Activated CD8-positive, alpha-beta memory T cell treated with anti-CD3 and anti-CD28 coated beads, Interleukin-2, amount 10 ng/mL, durations not matched to agents 7 days and 5 days (primary cell): ENCODE results near the gene ZBTB17. TPM values are rescaled to one million over a fixed set of nuclear protein-coding genes. Genes with fewer than 3 reads are reported as not detected.
"Not testable (repeated sequence)": the region's sequence is repeated elsewhere in the genome, so short reads cannot be mapped to it uniquely, and the experiment has no call there.

Source experiments
- ATAC-seq: fragments of 150-1000 bp; cut with Tn5 transposase; one replicate; pipeline ENCODE4 v1.10.0; 2021; ENCODE audit warnings: moderate library complexity
- CTCF ChIA-PET: fragments of 350-600 bp; sonication (Branson Sonifier 250); formaldehyde crosslinking; loops from one replicate; lab custom pipeline; 2021; ENCODE audit warnings: antibody characterized with exemption; lab: Charles Lee
- DNase-seq: peaks from one replicate; pipeline ENCODE4 v3.0.0-alpha.2; 2020
- H3K27ac Mint-ChIP-seq: one replicate; pipeline ENCODE4 v1.8.0; 2021; ENCODE audit warnings: mild to moderate bottlenecking, mixed read lengths
- H3K27me3 Mint-ChIP-seq: one replicate; pipeline ENCODE4 v1.8.0; 2021; ENCODE audit warnings: mixed read lengths
- H3K36me3 Mint-ChIP-seq: one replicate; pipeline ENCODE4 v1.8.0; 2021; ENCODE audit warnings: mild to moderate bottlenecking, mixed read lengths
- H3K4me1 Mint-ChIP-seq: one replicate; pipeline ENCODE4 v1.8.0; 2021; ENCODE audit warnings: mixed read lengths
- H3K4me3 Mint-ChIP-seq: one replicate; pipeline ENCODE4 v1.8.0; 2021; ENCODE audit warnings: mild to moderate bottlenecking, moderate library complexity, mixed read lengths
- H3K9me3 Mint-ChIP-seq: one replicate; pipeline ENCODE4 v1.8.0; 2022; ENCODE audit warnings: low read depth, mixed read lengths
- total RNA-seq, 2 experiments: library from RNA; stranded (reverse); gene quantifications; one replicate each; pipeline ENCODE4 v1.2.3, GENCODE V29; 2021

ZBTB17 gene
- 10 to 100 TPM; 55.8 to 68.8 TPM for total RNA-seq

DNA sequence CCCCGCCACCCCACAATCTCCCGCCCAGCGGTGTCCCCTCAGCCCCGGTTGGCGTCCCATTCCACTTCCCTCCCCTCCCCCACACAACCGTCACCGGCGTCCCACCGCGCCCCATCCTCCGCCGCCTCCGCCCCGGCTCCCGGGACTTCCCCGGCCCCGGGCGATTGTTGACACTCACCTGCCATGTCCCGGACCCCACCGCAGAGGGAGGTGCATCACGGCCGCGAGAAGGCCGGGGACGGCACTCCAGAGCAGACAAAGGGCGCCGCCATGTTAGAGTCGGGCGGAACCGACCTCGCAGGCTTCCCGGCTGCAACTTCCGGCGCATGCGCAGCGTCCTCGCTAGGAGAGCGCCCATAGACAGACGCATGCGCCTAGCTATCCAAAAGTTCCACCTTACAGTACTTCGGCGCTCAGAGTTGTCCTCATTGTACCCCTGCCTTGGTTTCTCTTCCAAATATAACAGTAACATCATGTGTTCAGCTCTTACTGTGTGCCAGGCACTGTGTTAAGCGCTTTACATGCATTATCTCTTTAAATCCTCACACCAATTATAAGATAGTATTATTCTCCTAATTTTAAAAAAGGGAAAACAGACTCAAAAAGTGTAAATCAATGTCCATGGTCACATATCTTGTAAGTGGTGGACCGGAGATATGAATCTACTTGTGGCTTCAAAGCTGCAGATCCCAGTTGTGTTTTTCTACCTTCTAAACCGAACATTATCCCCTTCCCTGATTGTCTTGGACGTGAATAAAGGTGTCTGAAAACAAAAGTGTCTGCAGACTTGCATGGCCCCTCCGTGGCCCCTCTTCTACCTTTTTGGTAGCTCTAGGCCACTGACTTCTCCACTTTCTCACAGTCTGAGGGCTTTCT, at the start of gene ZBTB17:
Gene ZBTB17, minus strand, starts transcription at position 297 of the 876 bp plus-strand sequence. CDS start 27,606 bp downstream, outside the sequence.
- Mint-ChIP-seq H3K9me3 (no peaks in the 10 kb centered on the region), H3K27ac (peak within 1 kb of the TSS; percentile 83), H3K27me3 (no peaks in the 10 kb centered on the region), H3K36me3 (peaks cover 21% of the 10 kb centered on the region), H3K4me1 (peaks cover 24% of the 10 kb centered on the region), H3K4me3 (peak within 1 kb of the TSS; percentile 81)
- DNase-seq: peak; percentile 96
- ATAC-seq: peak; percentile 95
- CTCF ChIA-PET: interaction anchor here (0.5 to 2.8 kb wide), 12 partner anchors 8 to 278 kb away, joined by 3 to 12 read pairs (median 4); partner anchors contain the start of gene FAM131C

DNA sequence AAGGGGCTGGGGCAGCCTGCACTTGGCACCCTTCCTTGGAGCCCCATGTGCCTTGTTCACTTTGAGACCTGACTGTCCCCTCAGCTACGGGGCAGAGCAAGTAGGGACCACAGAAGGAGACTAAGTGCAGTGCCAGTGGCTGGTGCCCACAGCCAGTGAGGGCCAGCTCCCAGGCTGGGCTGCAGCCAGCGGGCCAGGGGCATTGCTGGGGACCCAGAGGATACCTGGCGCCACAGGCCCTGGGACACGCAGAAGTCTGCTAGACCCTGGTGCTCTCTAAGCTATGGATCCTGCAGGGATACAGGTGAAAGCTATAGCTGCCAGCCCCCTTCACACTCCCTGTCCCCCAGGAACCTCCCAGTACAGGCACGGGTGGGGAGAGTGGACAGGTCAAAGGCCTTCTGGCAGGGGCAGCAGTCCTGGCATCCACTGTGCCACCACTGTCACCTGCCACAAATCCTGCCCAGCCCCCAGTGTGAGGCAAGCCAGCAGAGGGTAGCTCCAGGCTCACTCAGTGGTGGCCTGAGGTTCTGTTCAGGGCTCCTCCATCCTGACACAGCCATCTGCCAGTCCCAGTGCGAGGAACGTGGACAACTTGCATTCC, 47.3 kb upstream of the ZBTB17 start:
- peaks cover 11% of the 10 kb centered on the region for H3K27me3 Mint-ChIP-seq
- H3K27ac Mint-ChIP-seq: no peak overlapping the region
- no peaks in the 10 kb centered on the region for H3K9me3 Mint-ChIP-seq
- no peak overlapping the region for H3K4me3 Mint-ChIP-seq
- ATAC-seq (no peak), DNase-seq (no peak)
- H3K4me1 Mint-ChIP-seq: no peaks in the 10 kb centered on the region
- H3K36me3 Mint-ChIP-seq: no peaks in the 10 kb centered on the region
- CTCF ChIA-PET: no interaction called here

DNA sequence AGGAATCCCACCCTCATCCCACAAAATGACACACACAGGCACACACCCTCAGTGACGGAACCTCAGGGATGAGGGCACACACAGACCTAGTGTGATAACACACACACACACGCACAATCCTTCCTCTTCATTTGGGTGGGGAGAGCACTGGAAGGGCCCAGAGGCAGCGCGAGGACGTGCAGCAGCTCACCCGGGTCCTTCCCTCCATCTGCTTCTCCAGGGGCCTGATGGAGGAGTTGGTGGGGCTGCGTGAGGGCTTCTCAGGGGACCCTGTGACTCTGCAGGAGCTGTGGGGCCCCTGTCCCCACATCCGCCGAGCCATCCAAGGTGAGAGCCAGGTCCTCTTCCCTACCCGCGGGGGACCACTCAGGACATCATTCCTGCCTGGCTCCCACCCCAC, 46.5 kb upstream of the ZBTB17 start:
- Mint-ChIP-seq H3K36me3 (no peaks in the 10 kb centered on the region), H3K27ac (no peak overlapping the region), H3K4me1 (no peaks in the 10 kb centered on the region), H3K4me3 (no peak overlapping the region), H3K27me3 (peaks cover 6% of the 10 kb centered on the region), H3K9me3 (no peaks in the 10 kb centered on the region)
- no peak for DNase-seq
- CTCF ChIA-PET: no interaction called here
- ATAC-seq: no peak

DNA sequence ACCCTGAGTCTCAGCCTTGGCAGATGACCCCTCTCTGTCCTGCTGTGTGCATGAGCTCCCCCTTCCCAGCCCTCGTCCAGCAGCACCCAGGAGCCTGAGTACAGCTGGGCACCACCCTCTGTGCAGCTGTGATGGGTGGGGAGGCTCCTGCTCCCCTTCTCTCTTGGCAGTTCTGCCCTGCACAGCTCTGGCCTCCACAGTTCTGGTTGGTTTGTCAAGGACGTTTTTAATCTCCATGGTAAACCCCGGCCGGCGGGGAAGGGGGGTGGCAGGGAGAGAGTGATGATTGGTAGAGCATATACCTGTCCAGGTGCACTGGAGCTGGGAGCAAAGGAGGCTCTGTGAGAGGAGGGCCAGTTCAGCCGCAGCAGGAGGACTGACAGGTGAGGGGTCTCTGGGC, 45.8 kb upstream of the ZBTB17 start, which contains the start of gene CLCNKA:
Gene CLCNKA, plus strand, starts transcription at position 356 of the 400 bp plus-strand sequence. CDS start 584 bp downstream, outside the sequence.
- ATAC-seq: no peak
- no peak within 1 kb of the TSS for H3K27ac Mint-ChIP-seq
- H3K36me3 Mint-ChIP-seq: no peaks in the 10 kb centered on the region
- no peak within 1 kb of the TSS for H3K4me3 Mint-ChIP-seq
- no peaks in the 10 kb centered on the region for H3K4me1 Mint-ChIP-seq
- H3K27me3 Mint-ChIP-seq: peaks cover 6% of the 10 kb centered on the region
- CTCF ChIA-PET: no interaction called here
- no peak for DNase-seq
- H3K9me3 Mint-ChIP-seq: no peaks in the 10 kb centered on the region

DNA sequence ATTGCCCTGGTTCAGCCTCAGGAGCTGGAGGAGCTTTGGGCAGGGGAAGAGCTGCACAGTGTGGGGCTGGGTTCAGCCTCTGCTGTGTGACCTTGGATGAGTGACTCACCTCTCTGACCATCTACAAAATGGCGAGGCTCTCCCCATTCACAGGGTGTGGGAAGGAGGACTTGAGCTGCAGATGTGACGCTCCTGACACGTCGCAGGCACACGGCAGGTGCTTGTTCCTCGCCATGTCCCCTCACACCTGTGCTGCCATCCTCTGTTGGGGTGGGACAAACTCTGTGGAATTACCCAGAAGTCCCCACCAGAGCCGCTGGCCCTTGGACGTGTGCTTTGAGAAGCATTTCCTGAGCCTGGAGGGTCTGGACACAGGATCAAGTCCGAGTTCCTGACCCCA, 45.0 kb upstream of the ZBTB17 start:
- H3K27ac Mint-ChIP-seq, CTCF ChIA-PET: not testable (repeated sequence)

DNA sequence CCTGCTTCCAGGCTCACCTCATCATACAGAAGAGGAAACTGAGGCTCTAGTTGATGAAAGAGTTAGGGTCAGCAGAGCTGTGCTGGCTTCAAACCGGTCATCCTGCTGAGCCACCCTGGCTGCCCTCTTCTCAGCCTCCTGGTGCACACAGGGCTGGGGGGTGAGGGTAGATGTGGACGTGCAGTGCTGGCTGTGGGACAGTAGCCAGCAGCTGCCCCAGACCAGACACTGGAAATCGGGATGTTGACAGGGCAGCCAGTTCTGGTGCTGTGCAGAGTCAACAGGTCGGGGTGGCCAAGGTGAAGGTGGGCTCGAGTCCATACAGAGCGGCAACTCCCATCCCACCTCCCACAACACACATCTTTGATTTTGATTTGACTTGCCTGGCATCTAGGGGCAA, 44.4 kb upstream of the ZBTB17 start:
- Mint-ChIP-seq H3K4me3 (no peak overlapping the region), H3K36me3 (no peaks in the 10 kb centered on the region), H3K27me3 (peaks cover 6% of the 10 kb centered on the region), H3K4me1 (no peaks in the 10 kb centered on the region), H3K9me3 (no peaks in the 10 kb centered on the region), H3K27ac (no peak overlapping the region)
- CTCF ChIA-PET: interaction anchor here (1.3 kb wide), 1 partner anchor 224 kb away, joined by 4 read pairs; no protein-coding TSS in a partner anchor
- DNase-seq (no peak), ATAC-seq (no peak)

More for the DNA sequence above, 45.0 kb upstream of the ZBTB17 start:
- H3K36me3 Mint-ChIP-seq, H3K4me3 Mint-ChIP-seq, H3K27me3 Mint-ChIP-seq, ATAC-seq, H3K9me3 Mint-ChIP-seq, H3K4me1 Mint-ChIP-seq, DNase-seq: not testable (repeated sequence)

DNA sequence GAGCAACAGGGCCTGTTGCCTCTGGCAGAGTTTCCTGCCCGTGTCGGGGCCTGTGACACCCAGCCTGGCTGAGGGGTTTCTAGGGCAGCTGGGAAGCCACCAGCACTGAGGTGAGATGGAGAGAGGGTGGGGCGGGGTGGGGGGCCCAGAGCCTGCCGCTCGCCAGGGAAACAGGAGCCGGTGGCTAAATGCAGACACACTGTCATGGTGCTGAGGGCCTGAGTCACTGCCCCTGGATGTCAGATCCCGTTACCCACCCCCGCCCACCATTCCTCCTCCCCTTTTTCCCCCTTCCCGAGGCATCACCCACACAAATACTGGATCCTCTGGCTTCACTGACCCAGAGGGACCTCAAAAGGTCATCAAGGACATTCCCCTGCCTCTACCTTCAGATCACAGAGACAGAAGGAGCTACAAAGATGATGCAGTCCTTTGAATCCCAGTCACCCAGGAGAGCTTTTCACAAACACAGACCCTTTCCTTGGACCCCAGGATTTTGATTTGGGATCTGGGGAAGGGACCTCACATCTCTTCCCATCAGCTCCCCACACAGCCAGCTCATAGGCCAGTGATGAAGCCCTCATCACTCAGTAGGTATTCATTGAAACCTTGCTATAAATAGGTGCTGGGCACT, 43.9 kb upstream of the ZBTB17 start:
- DNase-seq (no peak), ATAC-seq (no peak)
- H3K27ac Mint-ChIP-seq: no peak overlapping the region
- H3K4me3 Mint-ChIP-seq: no peak overlapping the region
- H3K9me3 Mint-ChIP-seq: no peaks in the 10 kb centered on the region
- H3K27me3 Mint-ChIP-seq: peaks cover 6% of the 10 kb centered on the region
- CTCF ChIA-PET: interaction anchor here (0.5 to 1.3 kb wide), 2 partner anchors 225 to 229 kb away, joined by 3 to 4 read pairs; no protein-coding TSS in a partner anchor
- H3K36me3 Mint-ChIP-seq: no peaks in the 10 kb centered on the region
- H3K4me1 Mint-ChIP-seq: no peaks in the 10 kb centered on the region

DNA sequence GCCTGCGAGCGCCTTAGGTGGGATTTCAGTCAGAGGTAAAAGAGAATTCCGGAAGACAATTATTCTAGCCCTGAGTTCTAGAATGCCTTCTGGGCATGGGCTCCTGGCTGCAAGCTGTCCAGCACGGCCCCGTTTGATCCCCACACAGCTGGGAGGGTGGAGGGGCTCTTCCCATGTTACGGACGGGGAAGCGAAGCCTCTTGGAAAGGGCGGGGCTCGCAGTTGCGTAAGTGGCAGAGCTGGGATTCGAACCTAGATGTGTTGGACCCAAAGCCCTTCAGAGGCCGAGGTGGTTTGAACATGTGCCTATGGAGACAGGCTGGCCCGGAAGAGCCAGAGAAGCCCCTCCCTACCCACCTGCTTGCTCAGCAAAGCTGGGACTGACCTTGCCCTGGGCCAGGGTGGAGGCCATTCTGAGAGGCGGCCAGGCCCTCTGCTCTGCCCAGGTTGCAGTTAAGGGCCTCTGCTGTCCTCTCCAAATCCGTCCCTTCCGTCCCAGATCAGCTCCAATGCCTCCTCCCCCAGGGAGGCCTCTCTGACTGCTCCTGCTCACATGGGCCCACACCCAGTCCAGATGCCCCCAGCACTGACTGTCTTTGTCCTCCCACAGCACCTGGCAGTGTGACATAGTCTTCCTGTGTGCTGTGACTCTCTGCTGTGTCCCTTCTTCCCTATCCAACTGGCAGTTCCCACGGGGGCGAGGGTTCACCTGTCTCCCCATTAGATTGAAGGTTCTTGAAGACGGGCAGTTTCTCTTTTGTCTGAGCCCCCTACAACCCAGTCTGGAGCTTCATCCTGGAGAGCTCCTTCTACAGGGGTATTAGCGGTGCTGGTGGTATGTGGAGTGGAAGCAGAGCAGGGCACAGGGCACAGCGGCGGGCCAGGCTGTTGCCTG, 43.1 kb upstream of the ZBTB17 start:
- no peak for DNase-seq
- H3K4me1 Mint-ChIP-seq: no peaks in the 10 kb centered on the region
- no peak overlapping the region for H3K27ac Mint-ChIP-seq
- no peak overlapping the region for H3K4me3 Mint-ChIP-seq
- no peak for ATAC-seq
- CTCF ChIA-PET: interaction anchor here (0.5 to 1.5 kb wide), 4 partner anchors 10 to 228 kb away, joined by 3 to 4 read pairs (median 3); no protein-coding TSS in a partner anchor
- H3K27me3 Mint-ChIP-seq: peaks cover 14% of the 10 kb centered on the region
- H3K36me3 Mint-ChIP-seq: no peaks in the 10 kb centered on the region
- H3K9me3 Mint-ChIP-seq: no peaks in the 10 kb centered on the region

DNA sequence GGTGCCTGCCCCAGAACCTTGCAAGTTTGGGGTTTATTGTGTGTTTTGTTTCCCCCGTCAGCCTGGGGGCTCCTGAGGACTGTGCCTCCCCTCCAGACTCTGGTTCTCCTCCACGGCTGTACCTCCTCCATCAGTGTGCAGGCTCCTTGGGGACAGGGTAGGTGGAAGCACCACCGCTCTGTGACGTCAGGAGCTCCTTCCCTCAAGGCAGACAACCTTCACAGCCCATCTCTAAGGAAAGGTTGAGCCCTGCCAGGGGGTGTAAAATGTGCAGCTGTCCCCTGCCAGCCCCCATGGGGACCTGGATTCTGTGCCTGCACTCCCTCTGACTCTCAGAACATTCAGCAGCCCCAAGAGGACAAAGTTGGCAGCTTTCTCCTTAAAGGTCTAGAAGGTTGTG, 42.4 kb upstream of the ZBTB17 start:
- no peak overlapping the region for H3K27ac Mint-ChIP-seq
- CTCF ChIA-PET: interaction anchor here (1.0 to 1.5 kb wide), 2 partner anchors 9 to 13 kb away, joined by 3 read pairs; no protein-coding TSS in a partner anchor
- no peak for DNase-seq

DNA sequence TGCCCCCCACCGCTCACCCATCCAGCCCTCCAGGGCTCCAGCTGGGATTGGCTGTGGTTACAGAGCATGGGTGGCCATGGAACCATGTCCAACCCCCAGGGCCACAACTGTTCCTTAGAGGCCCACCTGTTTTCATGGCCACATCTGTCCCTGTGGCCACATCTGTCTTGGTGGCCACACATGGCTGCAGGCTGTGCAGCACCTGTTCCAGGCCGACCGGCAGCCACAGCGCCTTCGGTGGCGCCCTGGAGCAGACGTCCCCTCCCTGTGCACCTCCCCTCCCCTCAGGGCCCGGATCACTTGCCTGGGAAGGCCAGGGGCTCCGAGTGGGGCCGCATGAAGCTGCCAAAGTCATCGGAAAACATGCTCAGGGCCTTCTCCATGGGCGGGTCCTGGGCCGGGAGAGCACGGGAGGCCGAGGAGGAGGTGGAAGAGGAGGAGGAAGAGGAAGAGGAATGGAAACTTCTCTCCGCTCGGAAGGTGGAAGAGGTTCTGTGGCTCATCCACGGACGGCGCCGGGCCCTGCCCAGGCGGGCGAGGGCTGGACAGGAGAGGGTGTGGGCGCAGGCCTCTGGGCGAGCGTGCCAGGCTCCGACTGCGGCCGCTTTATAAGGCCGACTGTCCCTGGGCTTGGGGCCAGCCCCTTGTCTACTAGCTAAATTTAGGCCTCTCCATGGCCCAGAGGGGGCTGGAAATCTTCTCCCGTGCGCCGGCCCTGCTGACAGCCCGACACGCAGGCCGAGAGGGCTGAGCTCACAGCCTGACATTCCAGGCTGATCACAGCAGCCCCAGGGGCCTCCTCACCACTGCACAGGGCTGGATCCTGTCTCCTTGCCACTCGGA, 41.8 kb upstream of the ZBTB17 start, which contains the start of gene HSPB7:
Gene HSPB7, minus strand, starts transcription at position 583 of the 843 bp plus-strand sequence. Its CDS starts 80 bp downstream, at position 503.
- H3K9me3 Mint-ChIP-seq: no peaks in the 10 kb centered on the region
- CTCF ChIA-PET: interaction anchor here (1.0 to 1.5 kb wide), 2 partner anchors 8 to 14 kb away, joined by 3 read pairs; no protein-coding TSS in a partner anchor
- H3K36me3 Mint-ChIP-seq: no peaks in the 10 kb centered on the region
- no peaks in the 10 kb centered on the region for H3K4me1 Mint-ChIP-seq
- H3K4me3 Mint-ChIP-seq: no peak within 1 kb of the TSS
- peaks cover 15% of the 10 kb centered on the region for H3K27me3 Mint-ChIP-seq
- DNase-seq: no peak
- no peak within 1 kb of the TSS for H3K27ac Mint-ChIP-seq
- no peak for ATAC-seq

More for the DNA sequence above, 42.4 kb upstream of the ZBTB17 start:
- Mint-ChIP-seq H3K9me3 (no peaks in the 10 kb centered on the region), H3K36me3 (no peaks in the 10 kb centered on the region), H3K4me1 (no peaks in the 10 kb centered on the region), H3K4me3 (no peak overlapping the region), H3K27me3 (peaks cover 15% of the 10 kb centered on the region)
- no peak for ATAC-seq

DNA sequence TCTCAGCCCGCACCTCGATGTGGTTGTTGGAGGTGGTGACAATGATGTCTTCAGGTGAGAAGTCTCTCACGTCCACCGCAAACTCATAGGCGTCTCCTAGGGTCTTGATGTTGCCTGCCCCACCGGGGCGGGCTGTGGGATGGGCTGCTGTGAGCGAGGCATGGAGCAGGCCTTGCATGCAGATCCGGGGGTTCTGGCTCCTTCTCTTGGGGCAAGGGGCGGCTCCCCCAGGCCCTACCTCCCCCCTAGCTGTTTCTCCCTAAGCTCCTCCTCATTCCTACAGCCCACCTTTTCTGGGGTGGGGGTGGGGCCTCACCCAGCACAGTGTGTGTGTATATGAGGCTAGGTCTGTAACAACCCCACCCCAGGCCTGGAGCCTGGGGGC, 41.2 kb upstream of the ZBTB17 start:
- Mint-ChIP-seq H3K4me1 (peaks cover 2% of the 10 kb centered on the region), H3K27me3 (peaks cover 19% of the 10 kb centered on the region), H3K4me3 (no peak overlapping the region), H3K36me3 (no peaks in the 10 kb centered on the region), H3K27ac (no peak overlapping the region), H3K9me3 (no peaks in the 10 kb centered on the region)
- DNase-seq (no peak), ATAC-seq (no peak)
- CTCF ChIA-PET: no interaction called here
